Panc1 (cell line): ENCODE results near the gene A2ML1. TPM values are rescaled to one million over a fixed set of nuclear protein-coding genes. Genes with fewer than 3 reads are reported as not detected.

Experiments used
- ATAC-seq: fragments of 200-7000 bp; cut with Tn5 transposase; 2 replicates; pipeline ENCODE4 v1.9.1; 2020; ENCODE audit warnings: mild to moderate bottlenecking, moderate library complexity
- BruUV-seq: library from RNA; stranded (reverse); fragments of 400-500 nt; replicated peaks from 2 replicates; lab custom pipeline; 2021; lab: Mats Ljungman, UMichigan
- CTCF ChIA-PET: fragments of 300-600 bp; sonication (Branson Sonifier 250); formaldehyde crosslinking; loops from one replicate; lab custom pipeline; 2022; ENCODE audit warnings: antibody characterized with exemption; lab: Charles Lee
- POLR2A ChIA-PET: fragments of 300-600 bp; sonication (Branson Sonifier 250); formaldehyde crosslinking; loops from one replicate; lab custom pipeline; 2022; ENCODE audit warnings: antibody characterized with exemption; lab: Charles Lee
- DNase-seq: peaks from one replicate; pipeline ENCODE4 v3.0.0-alpha.2; 2010; ENCODE audit warnings: low read depth, low spot score
- H3K27ac ChIP-seq: 2 replicates; pipeline ENCODE4 v1.5.1; 2011; ENCODE audit warnings: mild to moderate bottlenecking, low read length, inconsistent platforms
- H3K27me3 ChIP-seq: fragments of 200-500 bp; sonication (Bioruptor generic); 2 replicates; pipeline ENCODE4 v1.6.0; 2014; ENCODE audit warnings: low read length, inconsistent platforms; ENCODE audit not compliant: control insufficient read depth, insufficient read depth
- H3K36me3 ChIP-seq: fragments of 200-500 bp; sonication (Bioruptor generic); 2 replicates; pipeline ENCODE4 v1.5.1; 2014; ENCODE audit warnings: inconsistent platforms, mild to moderate bottlenecking, low read length, moderate library complexity; ENCODE audit not compliant: control insufficient read depth, insufficient read depth
- H3K4me1 ChIP-seq: 2 replicates; pipeline ENCODE4 v1.5.1; 2011; ENCODE audit warnings: inconsistent platforms, mild to moderate bottlenecking, low read length, moderate library complexity; ENCODE audit not compliant: control insufficient read depth, insufficient read depth
- H3K4me3 ChIP-seq, 2 experiments: 2 replicates each; pipeline ENCODE4 v1.5.1; 2011 to 2012; ENCODE audit warnings: low read depth in 2 of 2, low read length in 2 of 2, mild to moderate bottlenecking in 2 of 2, inconsistent platforms in 1 of 2, moderate library complexity in 1 of 2
- H3K9me3 ChIP-seq: fragments of 200-500 bp; sonication (Bioruptor generic); 2 replicates; pipeline ENCODE4 v1.5.1; 2014; ENCODE audit warnings: low read depth, mild to moderate bottlenecking, inconsistent platforms, low read length, moderate library complexity; ENCODE audit not compliant: control insufficient read depth, insufficient read depth
- POLR2AphosphoS5 ChIP-seq: IDR thresholded peaks from 2 replicates; pipeline ENCODE4 v1.6.1; 2012; ENCODE audit warnings: mild to moderate bottlenecking, low read depth, low read length, moderate library complexity
- SIN3A ChIP-seq: IDR thresholded peaks from 2 replicates; pipeline ENCODE4 v1.6.1; 2012; ENCODE audit warnings: low read depth, mild to moderate bottlenecking, low read length, moderate library complexity, borderline replicate concordance; ENCODE audit not compliant: insufficient read depth
- TCF7L2 ChIP-seq: IDR thresholded peaks from 2 replicates; pipeline ENCODE4 v1.6.1; 2011; ENCODE audit warnings: mild to moderate bottlenecking, low read depth, low read length, inconsistent platforms
- in situ Hi-C: cut with HindIII; loops from 2 replicates; pipeline ENCODE4 v1.10.0; 2016; ENCODE audit warnings: low sequenced_read_pairs, low pct_unique_long_range_greater_than_20kb
- intact Hi-C: fragments of 100-400 bp; cut with micrococcal nuclease; formaldehyde crosslinking; loops from one replicate; pipeline ENCODE4 v1.10.0; 2022; ENCODE audit not compliant: unreplicated experiment
- total RNA-seq: library from RNA; stranded (reverse); gene quantifications from one replicate; pipeline ENCODE4 v1.2.1, GENCODE V29; 2021; ENCODE audit not compliant: unreplicated experiment
- TF ChIP-seq, protein P1 (sequence below): fragments of 450-650 bp; IDR thresholded peaks from 2 replicates; pipeline ENCODE4 v1.5.1; 2017; ENCODE audit warnings: mild to moderate bottlenecking
- TF ChIP-seq, protein P2 (sequence below), 2 experiments: IDR thresholded peaks; 2 replicates each; pipeline ENCODE4 v1.6.1; 2011 to 2012; ENCODE audit warnings: low read depth in 2 of 2, control low read depth in 1 of 2, low read length in 1 of 2, mild to moderate bottlenecking in 1 of 2, moderate library complexity in 1 of 2; ENCODE audit not compliant: insufficient read depth in 1 of 2

A2ML1 gene
- total RNA-seq, 1 experiment from 2014 or later, result not detected

DNA sequence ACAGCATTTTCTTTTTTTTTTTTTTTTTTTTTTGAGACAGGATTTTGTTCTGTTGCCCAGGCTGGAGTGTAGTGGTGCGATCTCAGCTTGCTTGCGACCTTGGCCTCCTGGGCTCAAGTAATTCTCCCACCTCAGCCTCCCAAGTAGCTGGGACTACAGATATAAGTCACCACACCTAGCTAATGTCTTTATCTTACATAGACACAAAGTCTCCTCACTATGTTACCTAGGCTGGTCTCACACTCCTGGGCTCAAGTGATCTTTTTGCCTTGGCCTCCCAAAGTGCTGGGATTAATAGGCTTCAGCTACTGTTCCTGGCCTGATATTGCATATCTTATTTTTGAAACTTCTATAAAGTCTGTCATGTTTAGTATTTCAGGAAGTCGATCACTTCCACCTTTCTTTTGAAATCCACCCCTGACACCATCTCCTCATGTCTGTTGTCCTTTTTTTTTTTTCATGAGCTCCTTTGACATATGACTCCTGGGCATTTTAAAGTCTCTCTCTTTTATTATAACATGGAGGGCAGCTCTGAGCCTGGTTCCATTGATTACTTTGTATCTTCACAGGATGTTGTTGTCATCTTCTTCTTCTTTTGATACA lies 5.9 kb upstream of the A2ML1 start:
- in situ Hi-C loops, result no loop called here
- CTCF ChIA-PET, result no interaction called here
- H3K4me3 ChIP-seq, result no peak overlapping the region

DNA sequence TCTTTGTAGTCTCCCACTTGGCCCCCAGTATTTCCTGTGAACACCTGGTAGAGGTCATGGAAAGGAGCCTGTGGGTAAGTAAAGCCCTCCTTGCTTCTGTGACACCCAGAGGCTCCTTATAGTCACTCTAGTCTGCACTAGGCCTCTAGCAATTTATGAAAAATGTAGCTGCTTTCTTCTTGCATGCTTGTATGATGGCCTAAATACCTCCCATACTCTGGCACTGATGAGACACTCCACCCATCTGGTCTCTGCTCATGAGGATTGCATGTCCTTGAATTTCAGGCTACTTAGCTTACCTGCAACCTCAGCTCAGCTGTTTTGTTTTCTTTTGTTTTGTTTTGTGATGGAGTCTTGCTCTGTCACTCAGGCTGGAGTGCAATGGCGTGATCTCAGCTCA lies 4.6 kb upstream of the A2ML1 start:
- in situ Hi-C loops (no loop called here), intact Hi-C loops (no loop called here)
- ChIA-PET CTCF (no interaction called here), POLR2A (no interaction called here)
- Histone ChIP-seq H3K27ac (no peak overlapping the region), H3K9me3 (no peaks in the 10 kb centered on the region), H3K4me1 (no peaks in the 10 kb centered on the region), H3K4me3 (no peak overlapping the region), H3K27me3 (no peaks in the 10 kb centered on the region), H3K36me3 (no peaks in the 10 kb centered on the region)
- TF ChIP-seq, protein P1, sequence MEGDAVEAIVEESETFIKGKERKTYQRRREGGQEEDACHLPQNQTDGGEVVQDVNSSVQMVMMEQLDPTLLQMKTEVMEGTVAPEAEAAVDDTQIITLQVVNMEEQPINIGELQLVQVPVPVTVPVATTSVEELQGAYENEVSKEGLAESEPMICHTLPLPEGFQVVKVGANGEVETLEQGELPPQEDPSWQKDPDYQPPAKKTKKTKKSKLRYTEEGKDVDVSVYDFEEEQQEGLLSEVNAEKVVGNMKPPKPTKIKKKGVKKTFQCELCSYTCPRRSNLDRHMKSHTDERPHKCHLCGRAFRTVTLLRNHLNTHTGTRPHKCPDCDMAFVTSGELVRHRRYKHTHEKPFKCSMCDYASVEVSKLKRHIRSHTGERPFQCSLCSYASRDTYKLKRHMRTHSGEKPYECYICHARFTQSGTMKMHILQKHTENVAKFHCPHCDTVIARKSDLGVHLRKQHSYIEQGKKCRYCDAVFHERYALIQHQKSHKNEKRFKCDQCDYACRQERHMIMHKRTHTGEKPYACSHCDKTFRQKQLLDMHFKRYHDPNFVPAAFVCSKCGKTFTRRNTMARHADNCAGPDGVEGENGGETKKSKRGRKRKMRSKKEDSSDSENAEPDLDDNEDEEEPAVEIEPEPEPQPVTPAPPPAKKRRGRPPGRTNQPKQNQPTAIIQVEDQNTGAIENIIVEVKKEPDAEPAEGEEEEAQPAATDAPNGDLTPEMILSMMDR, result no peak
- TF ChIP-seq SIN3A (no peak), POLR2AphosphoS5 (no peak), TCF7L2 (no peak)
- TF ChIP-seq, protein P2, sequence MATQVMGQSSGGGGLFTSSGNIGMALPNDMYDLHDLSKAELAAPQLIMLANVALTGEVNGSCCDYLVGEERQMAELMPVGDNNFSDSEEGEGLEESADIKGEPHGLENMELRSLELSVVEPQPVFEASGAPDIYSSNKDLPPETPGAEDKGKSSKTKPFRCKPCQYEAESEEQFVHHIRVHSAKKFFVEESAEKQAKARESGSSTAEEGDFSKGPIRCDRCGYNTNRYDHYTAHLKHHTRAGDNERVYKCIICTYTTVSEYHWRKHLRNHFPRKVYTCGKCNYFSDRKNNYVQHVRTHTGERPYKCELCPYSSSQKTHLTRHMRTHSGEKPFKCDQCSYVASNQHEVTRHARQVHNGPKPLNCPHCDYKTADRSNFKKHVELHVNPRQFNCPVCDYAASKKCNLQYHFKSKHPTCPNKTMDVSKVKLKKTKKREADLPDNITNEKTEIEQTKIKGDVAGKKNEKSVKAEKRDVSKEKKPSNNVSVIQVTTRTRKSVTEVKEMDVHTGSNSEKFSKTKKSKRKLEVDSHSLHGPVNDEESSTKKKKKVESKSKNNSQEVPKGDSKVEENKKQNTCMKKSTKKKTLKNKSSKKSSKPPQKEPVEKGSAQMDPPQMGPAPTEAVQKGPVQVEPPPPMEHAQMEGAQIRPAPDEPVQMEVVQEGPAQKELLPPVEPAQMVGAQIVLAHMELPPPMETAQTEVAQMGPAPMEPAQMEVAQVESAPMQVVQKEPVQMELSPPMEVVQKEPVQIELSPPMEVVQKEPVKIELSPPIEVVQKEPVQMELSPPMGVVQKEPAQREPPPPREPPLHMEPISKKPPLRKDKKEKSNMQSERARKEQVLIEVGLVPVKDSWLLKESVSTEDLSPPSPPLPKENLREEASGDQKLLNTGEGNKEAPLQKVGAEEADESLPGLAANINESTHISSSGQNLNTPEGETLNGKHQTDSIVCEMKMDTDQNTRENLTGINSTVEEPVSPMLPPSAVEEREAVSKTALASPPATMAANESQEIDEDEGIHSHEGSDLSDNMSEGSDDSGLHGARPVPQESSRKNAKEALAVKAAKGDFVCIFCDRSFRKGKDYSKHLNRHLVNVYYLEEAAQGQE (IDR thresholded peaks at IDR 0.05; ENCODE audit: insufficient read depth in 1 of 2, low read depth in 2 of 2, low read length in 1 of 2), result no peak
- ATAC-seq (no peak), DNase-seq (no peak)
- no TSS peak for BruUV-seq

More for the DNA sequence above, 5.9 kb upstream of the A2ML1 start:
- intact Hi-C loops, result no loop called here
- ATAC-seq, result no peak
- POLR2A ChIA-PET, result interaction anchor here (0.6 kb wide), 1 partner anchor 37 kb away, joined by 4 read pairs; no protein-coding TSS in a partner anchor
- no peak for TF ChIP-seq POLR2AphosphoS5
- TF ChIP-seq TCF7L2, result no peak
- TF ChIP-seq, protein P1, result no peak
- TF ChIP-seq, protein P2 (IDR thresholded peaks at IDR 0.05; ENCODE audit: insufficient read depth in 1 of 2, low read depth in 2 of 2, low read length in 1 of 2), result no peak
- TF ChIP-seq SIN3A, result no peak
- no peaks in the 10 kb centered on the region for H3K9me3 ChIP-seq
- H3K4me1 ChIP-seq, result no peaks in the 10 kb centered on the region
- no peaks in the 10 kb centered on the region; the same call in 1 of the 2 replicates for H3K36me3 ChIP-seq
- H3K27ac ChIP-seq, result no peak overlapping the region
- no peak for DNase-seq
- no TSS peak for BruUV-seq
- no peaks in the 10 kb centered on the region for H3K27me3 ChIP-seq
